K562 (cell line): Measurements from ENCODE around the gene ANKS1B.

Experiments
- JUND ChIP-seq, 2 experiments: IDR thresholded peaks; 2 replicates in 1 of 2; 3 replicates in 1 of 2; pipeline ENCODE4 v1.6.1; 2011; ENCODE audit warnings: borderline replicate concordance in 2 of 2, low read depth in 2 of 2, low read length in 2 of 2, improper control_type of control experiment in 1 of 2, missing biosample characterization in 1 of 2, missing genetic modification characterization in 1 of 2, missing genetic modification reagents in 1 of 2
- MYNN ChIP-seq, 2 experiments: sonication (generic); formaldehyde crosslinking in 1 of 2; IDR thresholded peaks; 2 replicates each; pipeline versions ENCODE4 v1.5.0 to v1.6.1; 2016 to 2020; ENCODE audit warnings: antibody characterized with exemption in 1 of 2, missing genetic modification reagents in 1 of 2
- POLR2G ChIP-seq: fragments of 200-400 bp; formaldehyde crosslinking; IDR thresholded peaks from 2 replicates; pipeline ENCODE4 v1.6.1; 2017; ENCODE audit warnings: low read depth, mild to moderate bottlenecking, antibody characterized with exemption, low read length, moderate library complexity
- RNF2 ChIP-seq: sonication (generic); IDR thresholded peaks from 2 replicates; pipeline ENCODE4 v1.6.1; 2016
- TAL1 ChIP-seq: fragments of 450-650 bp; IDR thresholded peaks from 2 replicates; pipeline ENCODE4 v1.6.1; 2016; ENCODE audit warnings: mild to moderate bottlenecking
- TF ChIP-seq, protein P1 (sequence below): fragments of 450-650 bp; IDR thresholded peaks from one replicate; pipeline ENCODE4 v1.6.1; 2018; ENCODE audit warnings: mild to moderate bottlenecking, moderate library complexity; ENCODE audit not compliant: partially characterized antibody
- TF ChIP-seq, protein P2 (sequence below), 3 experiments: IDR thresholded peaks in 2 of 3; conservative IDR thresholded peaks in 1 of 3; 2 replicates each; pipeline ENCODE4 v1.5.1; 2011 to 2012; ENCODE audit warnings: low read length in 3 of 3, mild to moderate bottlenecking in 3 of 3, control low read depth in 2 of 3, improper control_type of control experiment in 1 of 3, inconsistent platforms in 1 of 3, low read depth in 1 of 3, mixed read lengths in 1 of 3, moderate library complexity in 1 of 3; ENCODE audit not compliant: insufficient read depth in 2 of 3

DNA sequence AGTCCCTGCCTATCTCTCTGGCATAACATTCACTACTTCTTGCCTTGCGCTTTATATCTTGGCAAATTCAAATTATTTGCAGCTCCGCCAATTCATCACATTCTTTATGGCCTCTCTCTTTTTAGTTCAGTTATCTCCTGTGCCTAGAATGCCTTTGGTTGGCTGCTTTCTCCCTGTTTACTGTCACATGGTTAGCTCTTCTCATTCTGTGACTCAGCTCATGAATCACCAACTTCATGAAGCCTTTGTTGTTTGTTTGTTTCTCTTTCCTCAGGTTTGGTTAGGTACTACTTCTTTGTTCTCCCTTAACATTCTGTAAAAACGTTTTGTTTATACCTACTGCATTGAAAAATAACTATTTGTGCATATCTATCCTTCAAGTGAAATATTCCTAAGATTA, 713.7 kb downstream of the ANKS1B start:
- TF ChIP-seq MYNN (IDR thresholded peaks at IDR 0.05), result no peak
- no peak for TF ChIP-seq MYNN (CRISPR knock-in tag; IDR thresholded peaks at IDR 0.05)
- no peak for TF ChIP-seq TAL1
- no peak for TF ChIP-seq POLR2G
- TF ChIP-seq, protein P1, sequence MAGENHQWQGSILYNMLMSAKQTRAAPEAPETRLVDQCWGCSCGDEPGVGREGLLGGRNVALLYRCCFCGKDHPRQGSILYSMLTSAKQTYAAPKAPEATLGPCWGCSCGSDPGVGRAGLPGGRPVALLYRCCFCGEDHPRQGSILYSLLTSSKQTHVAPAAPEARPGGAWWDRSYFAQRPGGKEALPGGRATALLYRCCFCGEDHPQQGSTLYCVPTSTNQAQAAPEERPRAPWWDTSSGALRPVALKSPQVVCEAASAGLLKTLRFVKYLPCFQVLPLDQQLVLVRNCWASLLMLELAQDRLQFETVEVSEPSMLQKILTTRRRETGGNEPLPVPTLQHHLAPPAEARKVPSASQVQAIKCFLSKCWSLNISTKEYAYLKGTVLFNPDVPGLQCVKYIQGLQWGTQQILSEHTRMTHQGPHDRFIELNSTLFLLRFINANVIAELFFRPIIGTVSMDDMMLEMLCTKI, result no peak
- TF ChIP-seq, protein P2, sequence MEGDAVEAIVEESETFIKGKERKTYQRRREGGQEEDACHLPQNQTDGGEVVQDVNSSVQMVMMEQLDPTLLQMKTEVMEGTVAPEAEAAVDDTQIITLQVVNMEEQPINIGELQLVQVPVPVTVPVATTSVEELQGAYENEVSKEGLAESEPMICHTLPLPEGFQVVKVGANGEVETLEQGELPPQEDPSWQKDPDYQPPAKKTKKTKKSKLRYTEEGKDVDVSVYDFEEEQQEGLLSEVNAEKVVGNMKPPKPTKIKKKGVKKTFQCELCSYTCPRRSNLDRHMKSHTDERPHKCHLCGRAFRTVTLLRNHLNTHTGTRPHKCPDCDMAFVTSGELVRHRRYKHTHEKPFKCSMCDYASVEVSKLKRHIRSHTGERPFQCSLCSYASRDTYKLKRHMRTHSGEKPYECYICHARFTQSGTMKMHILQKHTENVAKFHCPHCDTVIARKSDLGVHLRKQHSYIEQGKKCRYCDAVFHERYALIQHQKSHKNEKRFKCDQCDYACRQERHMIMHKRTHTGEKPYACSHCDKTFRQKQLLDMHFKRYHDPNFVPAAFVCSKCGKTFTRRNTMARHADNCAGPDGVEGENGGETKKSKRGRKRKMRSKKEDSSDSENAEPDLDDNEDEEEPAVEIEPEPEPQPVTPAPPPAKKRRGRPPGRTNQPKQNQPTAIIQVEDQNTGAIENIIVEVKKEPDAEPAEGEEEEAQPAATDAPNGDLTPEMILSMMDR (IDR thresholded peaks at IDR 0.05 in 2 of 3, conservative IDR thresholded peaks at IDR 0.05 in 1 of 3; ENCODE audit: insufficient read depth in 2 of 3, low read depth in 1 of 3, low read length in 3 of 3), result no peak
- TF ChIP-seq RNF2, result no peak
- no peak for TF ChIP-seq JUND (IDR thresholded peaks at IDR 0.05; ENCODE audit: borderline replicate concordance, low read depth, low read length)
- TF ChIP-seq JUND (tag; IDR thresholded peaks at IDR 0.05; ENCODE audit: borderline replicate concordance, low read depth, low read length), result no peak
